GM12801 (cell line): ENCODE data around the gene AQP2.

ENCODE experiments used
- TF ChIP-seq, protein P1 (sequence below): IDR thresholded peaks from one replicate; pipeline ENCODE4 v1.5.1; 2011; ENCODE audit warnings: control low read depth; ENCODE audit not compliant: insufficient read length; ENCODE audit errors: extremely low read depth

AQP2 gene

GRCh38 chr12:49950273-49951251, at the start of gene AQP2:
TSS of gene AQP2 (plus strand) at chr12:49950737. CDS start at chr12:49950831, 94 bp downstream.
- TF ChIP-seq, protein P1, sequence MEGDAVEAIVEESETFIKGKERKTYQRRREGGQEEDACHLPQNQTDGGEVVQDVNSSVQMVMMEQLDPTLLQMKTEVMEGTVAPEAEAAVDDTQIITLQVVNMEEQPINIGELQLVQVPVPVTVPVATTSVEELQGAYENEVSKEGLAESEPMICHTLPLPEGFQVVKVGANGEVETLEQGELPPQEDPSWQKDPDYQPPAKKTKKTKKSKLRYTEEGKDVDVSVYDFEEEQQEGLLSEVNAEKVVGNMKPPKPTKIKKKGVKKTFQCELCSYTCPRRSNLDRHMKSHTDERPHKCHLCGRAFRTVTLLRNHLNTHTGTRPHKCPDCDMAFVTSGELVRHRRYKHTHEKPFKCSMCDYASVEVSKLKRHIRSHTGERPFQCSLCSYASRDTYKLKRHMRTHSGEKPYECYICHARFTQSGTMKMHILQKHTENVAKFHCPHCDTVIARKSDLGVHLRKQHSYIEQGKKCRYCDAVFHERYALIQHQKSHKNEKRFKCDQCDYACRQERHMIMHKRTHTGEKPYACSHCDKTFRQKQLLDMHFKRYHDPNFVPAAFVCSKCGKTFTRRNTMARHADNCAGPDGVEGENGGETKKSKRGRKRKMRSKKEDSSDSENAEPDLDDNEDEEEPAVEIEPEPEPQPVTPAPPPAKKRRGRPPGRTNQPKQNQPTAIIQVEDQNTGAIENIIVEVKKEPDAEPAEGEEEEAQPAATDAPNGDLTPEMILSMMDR, result no peak

DNA sequence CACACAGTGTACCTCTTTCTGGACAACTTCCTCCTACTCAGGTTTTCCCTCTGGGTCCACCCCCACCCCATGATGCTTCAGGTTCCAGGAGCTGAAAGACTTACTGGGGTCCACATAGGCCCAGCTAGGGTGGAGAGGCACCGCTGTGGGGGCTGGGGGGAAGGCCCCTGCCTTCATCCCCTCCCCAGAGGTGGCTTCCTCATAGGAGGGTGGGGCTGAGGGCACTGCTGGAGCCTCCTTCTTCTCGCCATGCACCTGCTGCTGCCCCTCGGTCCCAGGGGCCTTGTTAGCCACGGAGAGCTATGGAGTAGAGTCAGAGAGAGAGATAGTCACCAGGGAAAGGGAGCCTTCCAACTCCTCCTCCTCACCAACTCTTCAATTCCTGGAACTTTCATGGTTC, 49.5 kb upstream of the AQP2 start:
- TF ChIP-seq, protein P1, result no peak

DNA sequence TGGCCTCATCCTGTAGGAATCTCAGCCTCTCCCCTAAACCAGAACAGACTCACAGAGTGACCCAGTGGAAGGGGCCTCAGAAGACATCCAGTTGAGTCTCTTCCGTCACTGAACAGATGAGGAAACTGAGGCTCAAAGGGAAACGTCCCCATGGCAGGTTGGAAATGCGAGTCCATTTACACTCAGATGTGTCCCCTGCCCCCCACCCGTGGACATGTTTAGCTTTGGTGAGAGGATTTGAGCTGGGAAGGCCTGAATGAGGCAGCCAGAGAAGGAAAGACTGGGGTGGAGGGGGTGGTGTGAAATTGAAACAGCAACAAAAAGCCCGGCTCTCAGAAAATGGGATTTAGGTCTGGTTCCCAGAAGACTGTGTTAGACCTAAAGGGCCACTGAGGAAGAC, 48.6 kb upstream of the AQP2 start:
- TF ChIP-seq, protein P1, result no peak

DNA sequence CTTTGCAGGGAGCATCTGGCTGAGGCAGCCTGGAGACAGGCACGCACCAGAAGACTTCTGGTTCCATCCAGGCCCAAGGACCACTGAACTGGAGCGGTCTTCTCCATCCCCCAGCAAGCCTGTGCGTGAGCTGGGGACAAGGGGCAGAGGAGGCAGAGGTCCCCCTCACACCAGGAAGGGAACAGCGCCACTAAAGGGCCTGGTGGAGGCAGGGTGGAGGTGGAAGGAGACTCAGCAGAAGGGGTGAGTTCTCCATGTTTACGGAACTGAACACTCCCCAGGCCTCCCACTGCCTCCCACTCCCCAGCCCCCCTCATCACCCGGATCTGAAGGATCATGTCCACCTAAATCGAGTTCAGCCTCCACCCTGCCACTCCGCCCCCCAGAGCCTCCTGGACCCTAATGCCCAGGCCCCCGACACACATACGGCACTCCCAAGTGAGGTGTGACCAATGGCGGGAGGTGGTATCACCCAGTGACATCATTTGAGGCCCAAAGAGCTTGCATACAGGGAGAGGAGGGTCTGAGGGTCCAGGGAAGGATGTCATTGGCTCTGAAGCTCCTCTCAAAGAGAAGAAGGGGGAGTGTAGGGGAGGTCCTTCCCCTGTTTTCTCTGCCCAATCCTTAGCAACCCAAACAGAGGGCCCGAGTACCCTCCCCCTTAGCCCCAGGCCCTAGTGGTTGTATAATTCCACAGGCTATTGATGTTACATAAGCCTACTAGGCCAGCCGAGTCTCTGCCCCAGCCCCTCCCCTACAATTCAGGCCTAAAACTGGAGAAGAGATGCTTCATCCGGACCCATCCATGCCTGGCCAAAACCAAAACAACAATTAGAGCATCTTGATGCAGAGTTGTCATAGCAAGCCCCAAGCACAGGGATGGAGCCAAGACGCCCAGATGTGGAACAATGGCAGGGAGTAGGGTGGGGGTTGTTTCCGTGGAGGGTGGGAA, 47.9 kb upstream of the AQP2 start:
- TF ChIP-seq, protein P1, result no peak

- TF ChIP-seq, protein P1, result no peak
Observed at GRCh38 chr12:49903351-49903699, 47.2 kb upstream of the AQP2 start.

- TF ChIP-seq, protein P1, result no peak
Observed at GRCh38 chr12:49903700-49904423, 46.7 kb upstream of the AQP2 start, which contains the start of gene FAIM2. TSS of gene FAIM2 (minus strand) at chr12:49903900. CDS start at chr12:49903792, 108 bp downstream.
